ENCODE data around the gene BMERB1. TPM values are rescaled to one million over a fixed set of nuclear protein-coding genes. Genes with fewer than 3 reads are reported as not detected.

Gene BMERB1
- total and polyA plus RNA-seq, 9 of the 15 experiments (the other 6 are each of a cell fraction or from before 2014, with no cell fraction given): 0.29 to 2.9 (median 0.94) TPM

- TF ChIP-seq POLR2H (tag; IDR thresholded peaks at IDR 0.05; ENCODE audit: low read depth) (no peak), SRSF3 (IDR thresholded peaks at IDR 0.05; ENCODE audit: insufficient read depth, low read length) (no peak), MAX (CRISPR knock-in tag; IDR thresholded peaks at IDR 0.05) (no peak), MTF1 (CRISPR knock-in tag; IDR thresholded peaks at IDR 0.05; ENCODE audit: borderline replicate concordance) (no peak), ZNF707 (CRISPR knock-in tag; conservative IDR thresholded peaks at IDR 0.05) (no peak), CSDE1 (IDR thresholded peaks at IDR 0.05) (no peak), MAZ (CRISPR knock-in tag; conservative IDR thresholded peaks at IDR 0.05 in 1 of 2, IDR thresholded peaks at IDR 0.05 in 1 of 2) (peak in 1 of 2 experiments; percentile 20; a peak in 1 of 4 replicates), CAMTA2 (CRISPR knock-in tag; conservative IDR thresholded peaks at IDR 0.05) (no peak), ZNF561 (CRISPR knock-in tag; conservative IDR thresholded peaks at IDR 0.05) (no peak), EP400 (IDR thresholded peaks at IDR 0.05) (0 out of 2 replicates have a peak, but pooled peaks have one; percentile 9), ZBTB11 (CRISPR knock-in tag; IDR thresholded peaks at IDR 0.05) (no peak), U2AF1 (optimal IDR thresholded peaks at IDR 0.05; ENCODE audit: low read depth, low read length) (no peak), MCM2 (IDR thresholded peaks at IDR 0.05; ENCODE audit: low read depth) (no peak), NCOA1 (IDR thresholded peaks at IDR 0.05; ENCODE audit: low read depth) (no peak)
- TF ChIP-seq, protein P1, sequence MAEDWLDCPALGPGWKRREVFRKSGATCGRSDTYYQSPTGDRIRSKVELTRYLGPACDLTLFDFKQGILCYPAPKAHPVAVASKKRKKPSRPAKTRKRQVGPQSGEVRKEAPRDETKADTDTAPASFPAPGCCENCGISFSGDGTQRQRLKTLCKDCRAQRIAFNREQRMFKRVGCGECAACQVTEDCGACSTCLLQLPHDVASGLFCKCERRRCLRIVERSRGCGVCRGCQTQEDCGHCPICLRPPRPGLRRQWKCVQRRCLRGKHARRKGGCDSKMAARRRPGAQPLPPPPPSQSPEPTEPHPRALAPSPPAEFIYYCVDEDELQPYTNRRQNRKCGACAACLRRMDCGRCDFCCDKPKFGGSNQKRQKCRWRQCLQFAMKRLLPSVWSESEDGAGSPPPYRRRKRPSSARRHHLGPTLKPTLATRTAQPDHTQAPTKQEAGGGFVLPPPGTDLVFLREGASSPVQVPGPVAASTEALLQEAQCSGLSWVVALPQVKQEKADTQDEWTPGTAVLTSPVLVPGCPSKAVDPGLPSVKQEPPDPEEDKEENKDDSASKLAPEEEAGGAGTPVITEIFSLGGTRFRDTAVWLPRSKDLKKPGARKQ (CRISPR knock-in tag; IDR thresholded peaks at IDR 0.05): no peak
- TF ChIP-seq, protein P2, sequence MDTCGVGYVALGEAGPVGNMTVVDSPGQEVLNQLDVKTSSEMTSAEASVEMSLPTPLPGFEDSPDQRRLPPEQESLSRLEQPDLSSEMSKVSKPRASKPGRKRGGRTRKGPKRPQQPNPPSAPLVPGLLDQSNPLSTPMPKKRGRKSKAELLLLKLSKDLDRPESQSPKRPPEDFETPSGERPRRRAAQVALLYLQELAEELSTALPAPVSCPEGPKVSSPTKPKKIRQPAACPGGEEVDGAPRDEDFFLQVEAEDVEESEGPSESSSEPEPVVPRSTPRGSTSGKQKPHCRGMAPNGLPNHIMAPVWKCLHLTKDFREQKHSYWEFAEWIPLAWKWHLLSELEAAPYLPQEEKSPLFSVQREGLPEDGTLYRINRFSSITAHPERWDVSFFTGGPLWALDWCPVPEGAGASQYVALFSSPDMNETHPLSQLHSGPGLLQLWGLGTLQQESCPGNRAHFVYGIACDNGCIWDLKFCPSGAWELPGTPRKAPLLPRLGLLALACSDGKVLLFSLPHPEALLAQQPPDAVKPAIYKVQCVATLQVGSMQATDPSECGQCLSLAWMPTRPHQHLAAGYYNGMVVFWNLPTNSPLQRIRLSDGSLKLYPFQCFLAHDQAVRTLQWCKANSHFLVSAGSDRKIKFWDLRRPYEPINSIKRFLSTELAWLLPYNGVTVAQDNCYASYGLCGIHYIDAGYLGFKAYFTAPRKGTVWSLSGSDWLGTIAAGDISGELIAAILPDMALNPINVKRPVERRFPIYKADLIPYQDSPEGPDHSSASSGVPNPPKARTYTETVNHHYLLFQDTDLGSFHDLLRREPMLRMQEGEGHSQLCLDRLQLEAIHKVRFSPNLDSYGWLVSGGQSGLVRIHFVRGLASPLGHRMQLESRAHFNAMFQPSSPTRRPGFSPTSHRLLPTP (IDR thresholded peaks at IDR 0.05; ENCODE audit: borderline replicate concordance, extremely low read depth, insufficient read length): no peak
- TF ChIP-seq, protein P3, sequence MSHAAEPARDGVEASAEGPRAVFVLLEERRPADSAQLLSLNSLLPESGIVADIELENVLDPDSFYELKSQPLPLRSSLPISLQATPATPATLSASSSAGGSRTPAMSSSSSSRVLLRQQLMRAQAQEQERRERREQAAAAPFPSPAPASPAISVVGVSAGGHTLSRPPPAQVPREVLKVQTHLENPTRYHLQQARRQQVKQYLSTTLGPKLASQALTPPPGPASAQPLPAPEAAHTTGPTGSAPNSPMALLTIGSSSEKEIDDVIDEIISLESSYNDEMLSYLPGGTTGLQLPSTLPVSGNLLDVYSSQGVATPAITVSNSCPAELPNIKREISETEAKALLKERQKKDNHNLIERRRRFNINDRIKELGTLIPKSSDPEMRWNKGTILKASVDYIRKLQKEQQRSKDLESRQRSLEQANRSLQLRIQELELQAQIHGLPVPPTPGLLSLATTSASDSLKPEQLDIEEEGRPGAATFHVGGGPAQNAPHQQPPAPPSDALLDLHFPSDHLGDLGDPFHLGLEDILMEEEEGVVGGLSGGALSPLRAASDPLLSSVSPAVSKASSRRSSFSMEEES (CRISPR knock-in tag; IDR thresholded peaks at IDR 0.05): no peak
Measured at GRCh38 chr16:15539197-15539596, 104.8 kb downstream of the BMERB1 start (continued).

Measured in K562 (cell line).